HepG2 (cell line): Measurements from ENCODE around the gene WBP1. TPM values are rescaled to one million over a fixed set of nuclear protein-coding genes. Genes with fewer than 3 reads are reported as not detected.

Source experiments
- ARID5B ChIP-seq: IDR thresholded peaks from 2 replicates; pipeline ENCODE4 v1.4.0; 2020; ENCODE audit warnings: mild to moderate bottlenecking, missing genetic modification reagents
- ATM ChIP-seq: fragments of 450-650 bp; IDR thresholded peaks from 2 replicates; pipeline ENCODE4 v1.7.1; 2017; ENCODE audit warnings: mild to moderate bottlenecking, borderline replicate concordance
- BATF2 ChIP-seq: sonication (generic); formaldehyde crosslinking; IDR thresholded peaks from 2 replicates; pipeline ENCODE4 v1.8.0; 2022; ENCODE audit warnings: mild to moderate bottlenecking, missing genetic modification reagents, moderate library complexity
- BRCA1 ChIP-seq: sonication (generic); formaldehyde crosslinking; IDR thresholded peaks from 2 replicates; pipeline ENCODE4 v1.4.0; 2020; ENCODE audit warnings: missing genetic modification reagents
- CENPT ChIP-seq: sonication (generic); formaldehyde crosslinking; IDR thresholded peaks from 2 replicates; pipeline ENCODE4 v1.8.0; 2022; ENCODE audit warnings: low read depth, mild to moderate bottlenecking, moderate library complexity, missing genetic modification reagents
- FOXK1 ChIP-seq: sonication (generic); formaldehyde crosslinking; IDR thresholded peaks from 2 replicates; pipeline ENCODE4 v1.4.0; 2020; ENCODE audit warnings: low read depth, missing genetic modification reagents, borderline replicate concordance
- FOXP4 ChIP-seq: sonication (generic); formaldehyde crosslinking; IDR thresholded peaks from 2 replicates; pipeline ENCODE4 v1.4.0; 2020; ENCODE audit warnings: missing genetic modification reagents
- MLXIP ChIP-seq: sonication (generic); formaldehyde crosslinking; IDR thresholded peaks from 2 replicates; pipeline ENCODE4 v1.9.0; 2021; ENCODE audit warnings: missing genetic modification reagents, borderline replicate concordance
- NCOA1 ChIP-seq: sonication (generic); formaldehyde crosslinking; IDR thresholded peaks from 2 replicates; pipeline ENCODE4 v1.9.0; 2021; ENCODE audit warnings: missing genetic modification reagents
- NCOR1 ChIP-seq: fragments of 200-600 bp; sonication (generic); IDR thresholded peaks from 2 replicates; pipeline ENCODE4 v1.7.0; 2017; ENCODE audit warnings: antibody characterized with exemption, low read length, borderline replicate concordance
- PLRG1 ChIP-seq: fragments of 450-650 bp; conservative IDR thresholded peaks from 2 replicates; pipeline ENCODE4 v1.6.1; 2016
- ZBTB38 ChIP-seq: sonication (generic); formaldehyde crosslinking; IDR thresholded peaks from 2 replicates; pipeline ENCODE4 v1.5.1; 2020; ENCODE audit warnings: mild to moderate bottlenecking, missing genetic modification reagents
- ZNF143 ChIP-seq: sonication (generic); formaldehyde crosslinking; IDR thresholded peaks from 2 replicates; pipeline ENCODE4 v1.4.0; 2020; ENCODE audit warnings: missing genetic modification reagents
- ZNF17 ChIP-seq: sonication (generic); formaldehyde crosslinking; IDR thresholded peaks from 2 replicates; pipeline ENCODE4 v1.5.0; 2020; ENCODE audit warnings: mild to moderate bottlenecking, missing genetic modification reagents
- ZNF552 ChIP-seq: sonication (generic); formaldehyde crosslinking; IDR thresholded peaks from 2 replicates; pipeline ENCODE4 v1.9.0; 2022; ENCODE audit warnings: missing genetic modification reagents, mild to moderate bottlenecking, borderline replicate concordance
- ZNF619 ChIP-seq: sonication (generic); formaldehyde crosslinking; IDR thresholded peaks from 2 replicates; pipeline ENCODE4 v1.4.0; 2020; ENCODE audit warnings: mild to moderate bottlenecking, missing genetic modification reagents
- ZNF678 ChIP-seq: sonication (generic); formaldehyde crosslinking; IDR thresholded peaks from 2 replicates; pipeline ENCODE4 v1.4.0; 2020; ENCODE audit warnings: mild to moderate bottlenecking, missing genetic modification reagents
- ZNF746 ChIP-seq: sonication (generic); formaldehyde crosslinking; IDR thresholded peaks from 2 replicates; pipeline ENCODE4 v1.8.0; 2022; ENCODE audit warnings: mild to moderate bottlenecking, missing genetic modification reagents
- polyA plus RNA-seq, 8 experiments: library from polyadenylated mRNA; depleted of rRNA in 3 of 8; stranded (reverse) in 7 of 8; unstranded in 1 of 8; fragments of >200 nt; fragmentation: Illumina TruSeq in 4 of 8; extraction: Trizol in 4 of 8; gene quantifications; 2 replicates each; pipeline versions ENCODE4 v1.2.1 to v1.2.3, GENCODE V29; 2011 to 2016; ENCODE audit warnings: low read depth in 4 of 8, missing spikeins in 1 of 8, mixed read lengths in 1 of 8; ENCODE audit not compliant: insufficient read depth in 1 of 8
- total RNA-seq, 5 experiments: library from RNA; depleted of rRNA; stranded (reverse); fragments of >200 nt; fragmentation: Illumina TruSeq; extraction: Trizol; gene quantifications; 2 replicates each; pipeline ENCODE4 v1.2.3, GENCODE V29; 2016; ENCODE audit warnings: low read depth in 1 of 5

WBP1 gene
- total and polyA plus RNA-seq, 2 of the 13 experiments (the other 11 are each of a cell fraction or from before 2014, with no cell fraction given): 38.8 to 85.7 TPM

GRCh38 chr2:74441690-74442482 lies 16.4 kb upstream of the WBP1 start, which contains the start of gene RTKN (continued):
- TF ChIP-seq NCOA1 (CRISPR knock-in tag): peak; percentile 94
- peak; percentile 99 for TF ChIP-seq ZNF678 (CRISPR knock-in tag)
- peak; percentile 44 for TF ChIP-seq ZBTB38 (CRISPR knock-in tag)
- TF ChIP-seq ZNF746 (CRISPR knock-in tag): peak; percentile 55
- peak; percentile 18; the same call in 1 of the 2 replicates for TF ChIP-seq MLXIP
- TF ChIP-seq ZNF143 (CRISPR knock-in tag): peak; percentile 46
- peak; percentile 94 for TF ChIP-seq CENPT
- TF ChIP-seq ZNF619: no peak; the same call in none of the 2 replicates
- no peak for TF ChIP-seq PLRG1
- TF ChIP-seq FOXP4: no peak; the same call in none of the 2 replicates
- no peak for TF ChIP-seq ATM
- TF ChIP-seq ZNF552 (CRISPR knock-in tag): peak; percentile 84; the same call in 1 of the 2 replicates
- 0 out of 2 replicates have a peak, but pooled peaks have one; percentile 72 for TF ChIP-seq BRCA1 (CRISPR knock-in tag)
- TF ChIP-seq BATF2: no peak
- TF ChIP-seq ZNF17: no peak
- TF ChIP-seq ARID5B (CRISPR knock-in tag): peak; percentile 44
- TF ChIP-seq FOXK1 (CRISPR knock-in tag): peak; percentile 43; the same call in 1 of the 2 replicates
- TF ChIP-seq NCOR1: no peak; the same call in 1 of the 2 replicates
